H9 (cell line): ENCODE measurements around the gene VGF. TPM values are rescaled to one million over a fixed set of nuclear protein-coding genes. Genes with fewer than 3 reads are reported as not detected.

ENCODE experiments used
- DNase-seq: peaks from one replicate; pipeline ENCODE4 v3.0.0-alpha.2; 2017
- H2AFZ ChIP-seq: one replicate; pipeline ENCODE4 v1.6.1; 2013; ENCODE audit warnings: mild to moderate bottlenecking, low read length, control low read depth, moderate library complexity
- H2AK5ac ChIP-seq: 2 replicates; pipeline ENCODE4 v1.6.1; 2013; ENCODE audit warnings: low read length, control low read depth, mixed read lengths; ENCODE audit not compliant: insufficient read length
- H2BK120ac ChIP-seq: one replicate; pipeline ENCODE4 v1.6.1; 2013; ENCODE audit warnings: low read depth, mild to moderate bottlenecking, low read length, control low read depth, inconsistent platforms; ENCODE audit not compliant: poor library complexity, severe bottlenecking
- H2BK12ac ChIP-seq: 2 replicates; pipeline ENCODE4 v1.6.1; 2013; ENCODE audit warnings: low read length, control low read depth, mixed read lengths, low read depth; ENCODE audit not compliant: insufficient read length
- H2BK15ac ChIP-seq: 2 replicates; pipeline ENCODE4 v1.6.1; 2013; ENCODE audit warnings: low read depth, low read length, control low read depth
- H2BK20ac ChIP-seq: one replicate; pipeline ENCODE4 v1.6.1; 2013; ENCODE audit warnings: low read depth, mild to moderate bottlenecking, low read length, control low read depth, inconsistent platforms; ENCODE audit not compliant: poor library complexity, severe bottlenecking
- H2BK5ac ChIP-seq: 2 replicates; pipeline ENCODE4 v1.6.1; 2013; ENCODE audit warnings: low read length, control low read depth, mixed read lengths; ENCODE audit not compliant: insufficient read length
- H3K14ac ChIP-seq: 2 replicates; pipeline ENCODE4 v1.6.1; 2013; ENCODE audit warnings: low read length, control low read depth; ENCODE audit not compliant: insufficient read depth
- H3K18ac ChIP-seq: 2 replicates; pipeline ENCODE4 v1.6.1; 2013; ENCODE audit warnings: low read depth, mild to moderate bottlenecking, mixed read lengths, low read length, control low read depth; ENCODE audit not compliant: insufficient read length
- H3K23ac ChIP-seq: 2 replicates; pipeline ENCODE4 v1.6.1; 2013; ENCODE audit warnings: low read length, control low read depth, mixed read lengths, low read depth; ENCODE audit not compliant: insufficient read length
- H3K23me2 ChIP-seq: 2 replicates; pipeline ENCODE4 v1.6.1; 2013; ENCODE audit warnings: low read depth, mild to moderate bottlenecking, mixed read lengths, low read length, control low read depth; ENCODE audit not compliant: insufficient read length, poor library complexity, severe bottlenecking
- H3K27ac ChIP-seq: 2 replicates; pipeline ENCODE4 v1.5.1; 2013; ENCODE audit warnings: low read length, control low read depth, mixed read lengths, low read depth; ENCODE audit not compliant: insufficient read length
- H3K27me3 ChIP-seq: 2 replicates; pipeline ENCODE4 v1.6.1; 2013; ENCODE audit warnings: low read length, control low read depth, inconsistent platforms; ENCODE audit not compliant: insufficient read depth
- H3K4ac ChIP-seq: 2 replicates; pipeline ENCODE4 v1.6.1; 2013; ENCODE audit warnings: low read depth, mild to moderate bottlenecking, control low read depth, inconsistent platforms, low read length, moderate library complexity
- H3K4me1 ChIP-seq: 2 replicates; pipeline ENCODE4 v1.6.1; 2013; ENCODE audit warnings: low read length, control low read depth, inconsistent platforms; ENCODE audit not compliant: insufficient read depth
- H3K4me2 ChIP-seq: 2 replicates; pipeline ENCODE4 v1.6.1; 2013; ENCODE audit warnings: low read length, control low read depth, mixed read lengths; ENCODE audit not compliant: insufficient read length, insufficient read depth
- H3K56ac ChIP-seq: 2 replicates; pipeline ENCODE4 v1.6.1; 2013; ENCODE audit warnings: low read depth, mild to moderate bottlenecking, mixed read lengths, low read length, control low read depth; ENCODE audit not compliant: insufficient read length
- H3K79me1 ChIP-seq: 2 replicates; pipeline ENCODE4 v1.6.1; 2013; ENCODE audit warnings: low read depth, mild to moderate bottlenecking, moderate library complexity, low read length, control low read depth, inconsistent platforms; ENCODE audit not compliant: insufficient read depth, poor library complexity, severe bottlenecking
- H3K79me2 ChIP-seq: 2 replicates; pipeline ENCODE4 v1.6.1; 2013; ENCODE audit warnings: low read length, control low read depth, inconsistent platforms; ENCODE audit not compliant: insufficient read depth
- H3K9ac ChIP-seq: 2 replicates; pipeline ENCODE4 v1.6.1; 2013; ENCODE audit warnings: low read length, control low read depth, mixed read lengths; ENCODE audit not compliant: insufficient read length; ENCODE audit errors: extremely low read depth
- H3K9me3 ChIP-seq: one replicate; pipeline ENCODE4 v1.6.1; 2013; ENCODE audit warnings: low read depth, low read length, inconsistent platforms; ENCODE audit not compliant: control insufficient read depth
- H3T11ph ChIP-seq: one replicate; pipeline ENCODE4 v1.6.1; 2013; ENCODE audit warnings: mild to moderate bottlenecking, low read length, control low read depth, inconsistent platforms
- H4K20me1 ChIP-seq: one replicate; pipeline ENCODE4 v1.6.1; 2013; ENCODE audit not compliant: control insufficient read depth, insufficient read length, insufficient read depth
- H4K5ac ChIP-seq: 2 replicates; pipeline ENCODE4 v1.6.1; 2013; ENCODE audit warnings: low read depth, mild to moderate bottlenecking, mixed read lengths, low read length, control low read depth; ENCODE audit not compliant: insufficient read length
- H4K8ac ChIP-seq: replicated peaks from 2 replicates; pipeline ENCODE4 v1.6.1; 2013; ENCODE audit warnings: low read length, control low read depth, mixed read lengths, low read depth; ENCODE audit not compliant: insufficient read length
- H4K91ac ChIP-seq: 2 replicates; pipeline ENCODE4 v1.6.1; 2013; ENCODE audit warnings: low read depth, mild to moderate bottlenecking, moderate library complexity, mixed read lengths, low read length, control low read depth; ENCODE audit not compliant: insufficient read length
- H3K27ac Mint-ChIP-seq, 3 experiments: 2 replicates in 2 of 3; 3 replicates in 1 of 3; pipeline ENCODE4 v1.8.0; 2020 to 2021; ENCODE audit warnings: mixed read lengths in 3 of 3, mild to moderate bottlenecking in 1 of 3, moderate library complexity in 1 of 3
- H3K27me3 Mint-ChIP-seq: 2 replicates; pipeline ENCODE4 v1.8.0; 2021; ENCODE audit warnings: low read depth, mild to moderate bottlenecking, moderate library complexity, mixed read lengths
- H3K36me3 Mint-ChIP-seq, 3 experiments: 2 replicates in 2 of 3; 3 replicates in 1 of 3; pipeline ENCODE4 v1.8.0; 2020 to 2021; ENCODE audit warnings: low read depth in 3 of 3, mixed read lengths in 3 of 3; ENCODE audit not compliant: insufficient read depth in 1 of 3
- H3K4me1 Mint-ChIP-seq, 2 experiments: 2 replicates each; pipeline ENCODE4 v1.8.0; 2020; ENCODE audit warnings: mixed read lengths in 2 of 2
- H3K4me3 Mint-ChIP-seq, 2 experiments: 2 replicates in 1 of 2; 3 replicates in 1 of 2; pipeline ENCODE4 v1.8.0; 2020 to 2021; ENCODE audit warnings: mild to moderate bottlenecking in 2 of 2, mixed read lengths in 2 of 2, moderate library complexity in 1 of 2
- H3K9me3 Mint-ChIP-seq, 2 experiments: 2 replicates in 1 of 2; 3 replicates in 1 of 2; pipeline ENCODE4 v1.8.0; 2020; ENCODE audit warnings: mild to moderate bottlenecking in 2 of 2, mixed read lengths in 2 of 2, moderate library complexity in 1 of 2
- WGBS: extraction: QIAGEN DNeasy Blood & Tissue Kit; methylation state at CpG from one replicate; pipeline ENCODE4 v1.1.7; 2013; ENCODE audit warnings: missing lambda C conversion rate, low lambda C conversion rate, mixed read lengths; ENCODE audit not compliant: insufficient read length; ENCODE audit errors: extremely low coverage; 5-methylcytosine and 5-hydroxymethylcytosine counted together
- total RNA-seq: library from RNA; stranded (reverse); gene quantifications from 2 replicates; pipeline ENCODE4 v1.2.1, GENCODE V29; 2021
- TF ChIP-seq, protein P1 (sequence below): fragments of 200-600 bp; sonication (generic); conservative IDR thresholded peaks from 3 replicates; pipeline ENCODE4 v1.8.0; 2021; ENCODE audit warnings: antibody characterized with exemption, mild to moderate bottlenecking

VGF gene
- total RNA-seq, 1 experiment from 2014 or later: 37.1 TPM

DNA sequence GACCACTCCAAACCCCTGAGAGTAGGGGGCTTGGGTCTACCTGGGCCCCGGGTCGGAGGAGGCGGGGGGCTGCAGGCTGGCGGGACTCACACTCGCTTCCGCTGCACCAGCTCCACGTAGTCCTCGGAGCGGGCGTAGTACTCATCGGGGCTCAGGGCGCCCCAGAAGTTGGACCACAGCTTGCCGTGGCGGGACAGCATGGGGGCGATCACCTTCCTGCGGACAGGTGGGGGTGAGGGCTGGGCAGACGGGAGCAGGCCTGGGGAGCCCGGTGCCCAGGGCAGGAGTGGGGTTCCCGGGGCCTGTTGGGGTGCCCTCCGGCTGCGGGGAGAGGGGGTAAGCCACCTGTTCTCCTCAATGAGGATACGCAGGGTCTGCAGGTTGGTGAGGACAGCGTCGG, 46.1 kb upstream of the VGF start:
- Histone ChIP-seq H2BK20ac (no peak overlapping the region), H3K79me2 (no peaks in the 10 kb centered on the region), H3K4ac (no peak overlapping the region), H2AFZ (no peak overlapping the region), H3T11ph (no peak overlapping the region), H3K9ac (no peak overlapping the region), H3K4me2 (no peak overlapping the region), H3K4me1 (no peaks in the 10 kb centered on the region), H4K20me1 (no peaks in the 10 kb centered on the region), H3K9me3 (no peaks in the 10 kb centered on the region), H2BK12ac (no peak overlapping the region), H2AK5ac (no peak overlapping the region), H3K18ac (no peak overlapping the region), H3K23ac (no peak overlapping the region), H2BK15ac (no peak overlapping the region), H3K27me3 (no peaks in the 10 kb centered on the region), H4K91ac (no peak overlapping the region), H3K14ac (no peak overlapping the region), H2BK5ac (no peak overlapping the region), H3K79me1 (no peaks in the 10 kb centered on the region), H4K8ac (no peak overlapping the region), H3K56ac (no peak overlapping the region), H3K23me2 (no peaks in the 10 kb centered on the region), H4K5ac (no peak overlapping the region), H3K27ac (no peak overlapping the region), H2BK120ac (no peak overlapping the region)
- no peak overlapping the region for H3K27ac Mint-ChIP-seq
- no peak overlapping the region for H3K4me3 Mint-ChIP-seq
- H3K9me3 Mint-ChIP-seq: no peaks in the 10 kb centered on the region
- peaks cover 4 to 5% of the 10 kb centered on the region in 2 experiments for H3K4me1 Mint-ChIP-seq
- WGBS: no CpG with 5 or more reads among the region's 24 CpGs
- H3K27me3 Mint-ChIP-seq: no peaks in the 10 kb centered on the region
- no peak for DNase-seq
- TF ChIP-seq, protein P1, sequence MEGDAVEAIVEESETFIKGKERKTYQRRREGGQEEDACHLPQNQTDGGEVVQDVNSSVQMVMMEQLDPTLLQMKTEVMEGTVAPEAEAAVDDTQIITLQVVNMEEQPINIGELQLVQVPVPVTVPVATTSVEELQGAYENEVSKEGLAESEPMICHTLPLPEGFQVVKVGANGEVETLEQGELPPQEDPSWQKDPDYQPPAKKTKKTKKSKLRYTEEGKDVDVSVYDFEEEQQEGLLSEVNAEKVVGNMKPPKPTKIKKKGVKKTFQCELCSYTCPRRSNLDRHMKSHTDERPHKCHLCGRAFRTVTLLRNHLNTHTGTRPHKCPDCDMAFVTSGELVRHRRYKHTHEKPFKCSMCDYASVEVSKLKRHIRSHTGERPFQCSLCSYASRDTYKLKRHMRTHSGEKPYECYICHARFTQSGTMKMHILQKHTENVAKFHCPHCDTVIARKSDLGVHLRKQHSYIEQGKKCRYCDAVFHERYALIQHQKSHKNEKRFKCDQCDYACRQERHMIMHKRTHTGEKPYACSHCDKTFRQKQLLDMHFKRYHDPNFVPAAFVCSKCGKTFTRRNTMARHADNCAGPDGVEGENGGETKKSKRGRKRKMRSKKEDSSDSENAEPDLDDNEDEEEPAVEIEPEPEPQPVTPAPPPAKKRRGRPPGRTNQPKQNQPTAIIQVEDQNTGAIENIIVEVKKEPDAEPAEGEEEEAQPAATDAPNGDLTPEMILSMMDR: no peak
- H3K36me3 Mint-ChIP-seq: peaks cover 11 to 52% (median 21%) of the 10 kb centered on the region in 3 experiments; a peak in 6 of 7 replicates
